Body of pancreas (tissue), 4 donors: ENCODE data around the gene ZNF273. TPM values are rescaled to one million over a fixed set of nuclear protein-coding genes. Genes with fewer than 3 reads are reported as not detected.

Source experiments
- ATAC-seq: fragments of 150-250 bp; one replicate; pipeline ENCODE4 v1.9.1; 2016
- DNase-seq, 4 donors: peaks; one replicate each; pipeline ENCODE4 v3.0.0-alpha.2; 2019
- H3K27ac ChIP-seq, 4 donors: fragments of 200-600 bp; sonication (generic); 1 replicate in 3 of 4; 2 replicates in 1 of 4; pipeline versions ENCODE4 v1.5.1 to v1.6.1; 2016 to 2019; ENCODE audit warnings: mild to moderate bottlenecking in 1 of 4, mixed read lengths in 1 of 4, moderate library complexity in 1 of 4
- H3K27me3 ChIP-seq, 2 donors: fragments of 200-600 bp; sonication (generic); one replicate each; pipeline ENCODE4 v1.6.0; 2016; ENCODE audit warnings: mild to moderate bottlenecking in 1 of 2
- H3K36me3 ChIP-seq, 2 donors: fragments of 200-600 bp; sonication (generic); replicated peaks in 1 of 2; 2 replicates each; pipeline ENCODE4 v1.5.1; 2016; ENCODE audit warnings: low read depth in 2 of 2; ENCODE audit not compliant: insufficient read depth in 1 of 2
- H3K4me1 ChIP-seq: fragments of 200-600 bp; sonication (generic); one replicate; pipeline ENCODE4 v1.6.0; 2016
- H3K4me3 ChIP-seq, 2 donors: fragments of 200-600 bp; sonication (generic); 1 replicate in 1 of 2; 2 replicates in 1 of 2; pipeline ENCODE4 v1.5.1; 2016 to 2019
- H3K9me3 ChIP-seq, 3 donors: fragments of 200-600 bp; sonication (generic); 1 replicate in 2 of 3; 2 replicates in 1 of 3; pipeline ENCODE4 v1.5.1; 2016
- CTCF ChIP-seq, 7 experiments: fragments of 450-650 bp in 4 of 7; fragments of 200-600 bp in 3 of 7; sonication (generic) in 3 of 7; IDR thresholded peaks; one replicate each; pipeline ENCODE4 v1.5.1; 2016 to 2019; ENCODE audit warnings: antibody characterized with exemption in 7 of 7
- POLR2A ChIP-seq, 3 donors: fragments of 450-650 bp; IDR thresholded peaks; one replicate each; pipeline ENCODE4 v1.6.1; 2016; ENCODE audit warnings: antibody characterized with exemption in 3 of 3, mild to moderate bottlenecking in 2 of 3
- WGBS, 2 donors: methylation state at CpG; one replicate each; pipeline ENCODE4 v1.1.5; 2017; 5-methylcytosine and 5-hydroxymethylcytosine counted together
- intact Hi-C: fragments of 100-400 bp; cut with DNase I; formaldehyde crosslinking; loops from one replicate; pipeline ENCODE4 v1.15.1; 2023
- total RNA-seq, 2 donors: library from RNA; depleted of rRNA; stranded (reverse); fragments of >200 nt; gene quantifications; one replicate each; pipeline ENCODE4 v1.1.0, GENCODE V29; 2016

Gene ZNF273
- total RNA-seq, 2 donors from 2014 or later = 4.2 to 19.4 TPM

- Histone ChIP-seq H3K9me3 (no peaks in the 10 kb centered on the region), H3K4me3 (no peak overlapping the region), H3K27me3 (no peaks in the 10 kb centered on the region), H3K36me3 (no peaks in the 10 kb centered on the region), H3K27ac (no peak overlapping the region), H3K4me1 (no peaks in the 10 kb centered on the region)
- intact Hi-C loops = no loop called here
- 85 to 91% methylated on average over 11 to 32 of the region's 32 CpGs for WGBS, 2 donors
- ATAC-seq (no peak), DNase-seq (no peak)
- TF ChIP-seq POLR2A (IDR thresholded peaks at IDR 0.05) = no peak
- TF ChIP-seq CTCF (IDR thresholded peaks at IDR 0.05) = no peak
Observed at GRCh38 chr7:64869912-64870562, 33.0 kb upstream of the ZNF273 start.

DNA sequence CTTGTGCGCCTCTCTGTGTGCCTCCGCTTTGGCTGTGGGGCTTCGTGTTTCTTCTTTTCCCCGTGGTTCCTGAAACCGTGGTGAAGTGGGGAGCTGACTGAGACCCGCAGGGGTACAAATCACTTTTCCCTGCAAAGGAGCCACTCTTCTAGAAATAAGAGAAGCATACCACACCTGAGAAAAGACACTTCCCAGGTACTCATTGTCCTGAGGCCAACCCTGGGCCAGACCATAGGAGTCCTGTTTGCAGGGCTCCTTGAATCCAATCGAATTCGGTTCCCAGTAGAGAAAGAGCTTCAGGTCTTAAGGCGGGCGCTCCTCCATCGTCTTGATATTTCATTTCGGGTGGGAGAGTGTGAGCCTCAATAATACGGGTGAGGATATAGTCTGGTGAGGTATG, 32.4 kb upstream of the ZNF273 start:
- WGBS, 2 donors = 79 to 83% methylated on average over 13 of the region's 13 CpGs

GRCh38 chr7:64871761-64872160, 31.3 kb upstream of the ZNF273 start:
- no peaks in the 10 kb centered on the region for H3K36me3 ChIP-seq
- H3K9me3 ChIP-seq = no peaks in the 10 kb centered on the region
- DNase-seq (no peak), ATAC-seq (no peak)
- WGBS, 2 donors = 59 to 60% methylated on average over 8 of the region's 8 CpGs
- intact Hi-C loops = no loop called here
- no peak overlapping the region for H3K27ac ChIP-seq
- no peaks in the 10 kb centered on the region for H3K27me3 ChIP-seq
- no peak overlapping the region for H3K4me3 ChIP-seq
- TF ChIP-seq CTCF (IDR thresholded peaks at IDR 0.05) (no peak), POLR2A (IDR thresholded peaks at IDR 0.05) (no peak)
- no peaks in the 10 kb centered on the region for H3K4me1 ChIP-seq

More for the DNA sequence above, 32.4 kb upstream of the ZNF273 start:
- Histone ChIP-seq H3K27ac (no peak overlapping the region), H3K9me3 (no peaks in the 10 kb centered on the region), H3K4me3 (no peak overlapping the region), H3K4me1 (no peaks in the 10 kb centered on the region), H3K36me3 (no peaks in the 10 kb centered on the region), H3K27me3 (no peaks in the 10 kb centered on the region)
- intact Hi-C loops = no loop called here
- DNase-seq = no peak
- no peak for ATAC-seq
- TF ChIP-seq POLR2A (IDR thresholded peaks at IDR 0.05) (no peak), CTCF (IDR thresholded peaks at IDR 0.05) (no peak)

DNA sequence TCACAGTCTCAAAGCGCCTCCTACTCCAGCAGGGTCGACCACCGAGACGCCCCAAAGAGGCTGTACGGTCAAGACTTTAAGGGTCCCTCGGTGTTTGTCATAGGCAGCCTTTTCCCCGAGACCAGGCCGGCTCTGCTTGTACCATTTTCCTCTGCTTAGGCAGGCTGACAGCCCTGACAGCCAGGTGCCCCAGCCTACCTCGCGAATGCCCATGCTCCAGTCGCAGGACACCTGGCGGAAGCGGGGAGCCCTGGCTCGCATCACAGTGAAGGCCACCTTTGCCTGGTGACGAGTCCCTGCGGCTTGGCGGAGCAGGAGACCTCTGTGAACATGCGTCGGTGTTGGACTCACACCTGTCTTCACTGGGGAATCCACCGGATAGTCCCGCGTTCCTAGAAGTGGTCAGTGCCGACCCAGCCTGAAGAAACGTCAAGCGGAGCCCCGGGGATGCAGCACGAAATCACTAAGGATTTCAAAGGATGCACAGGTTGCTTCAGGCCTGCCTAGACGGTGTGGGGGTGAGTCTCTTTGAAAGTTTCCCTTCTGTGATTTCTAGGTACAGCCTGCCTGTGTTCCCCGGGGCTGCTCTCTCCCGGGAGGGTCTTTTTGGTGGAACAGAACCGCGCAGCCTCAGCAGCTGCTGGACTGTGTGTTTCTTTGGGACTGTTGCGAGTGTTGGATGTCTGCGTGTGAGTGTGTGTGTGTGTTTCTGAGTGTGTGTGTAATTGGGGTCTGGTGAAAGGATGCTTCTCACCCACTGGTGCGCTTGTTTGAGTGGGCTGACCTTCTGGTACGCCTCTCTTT, 30.5 kb upstream of the ZNF273 start:
- DNase-seq (no peak), ATAC-seq (no peak)
- WGBS, 2 donors = 72 to 86% methylated on average over 16 to 36 of the region's 36 CpGs
- no peak overlapping the region for H3K4me3 ChIP-seq
- intact Hi-C loops = no loop called here
- TF ChIP-seq POLR2A (IDR thresholded peaks at IDR 0.05) = no peak
- no peak for TF ChIP-seq CTCF (IDR thresholded peaks at IDR 0.05)
- H3K27ac ChIP-seq = no peak overlapping the region
- H3K9me3 ChIP-seq = no peaks in the 10 kb centered on the region
- H3K4me1 ChIP-seq = peaks cover 6% of the 10 kb centered on the region
- no peaks in the 10 kb centered on the region for H3K36me3 ChIP-seq
- H3K27me3 ChIP-seq = no peaks in the 10 kb centered on the region
